AG09319 (cell line): ENCODE results near the gene FHIT.

Experiments used
- DNase-seq: peaks from one replicate; pipeline ENCODE4 v3.0.0-alpha.2; 2010; ENCODE audit warnings: low read depth; ENCODE audit errors: extremely low read depth
- CTCF ChIP-seq: IDR thresholded peaks from 2 replicates; pipeline ENCODE4 v1.5.1; 2011; ENCODE audit warnings: low read depth, mild to moderate bottlenecking, inconsistent platforms, low read length, moderate library complexity

Gene FHIT

GRCh38 chr3:60024400-60024799 is 1226.9 kb downstream of the FHIT start:
- no peak for TF ChIP-seq CTCF
- DNase-seq, result no peak

GRCh38 chr3:60023189-60023588 is 1228.1 kb downstream of the FHIT start:
- TF ChIP-seq CTCF, result no peak

GRCh38 chr3:60017631-60018030 is 1233.6 kb downstream of the FHIT start:
- DNase-seq, result no peak
- no peak for TF ChIP-seq CTCF

More at GRCh38 chr3:60023189-60023588, 1228.1 kb downstream of the FHIT start:
- DNase-seq, result no peak

- no peak for TF ChIP-seq CTCF
- no peak for DNase-seq
These were observed 1236.1 kb downstream of the FHIT start for GRCh38 chr3:60015032-60015705.

GRCh38 chr3:60013241-60013640 is 1238.0 kb downstream of the FHIT start:
- no peak for TF ChIP-seq CTCF

GRCh38 chr3:60011218-60011617 is 1240.0 kb downstream of the FHIT start:
- no peak for DNase-seq

More at GRCh38 chr3:60013241-60013640, 1238.0 kb downstream of the FHIT start:
- no peak for DNase-seq

More at GRCh38 chr3:60011218-60011617, 1240.0 kb downstream of the FHIT start:
- TF ChIP-seq CTCF, result no peak
